DMS153 (cell line): Measurements from ENCODE around the gene TANGO6.
A peak's percentile ranks its signal among the peaks of the same experiment; 100 is the strongest.
"Not testable (repeated sequence)": the region's sequence is repeated elsewhere in the genome, so short reads cannot be mapped to it uniquely, and the experiment has no call there.

Source experiments
- DNase-seq: peaks from one replicate; lab custom pipeline; 2025; lab: John Stamatoyannopoulos, UW

Gene TANGO6

DNA sequence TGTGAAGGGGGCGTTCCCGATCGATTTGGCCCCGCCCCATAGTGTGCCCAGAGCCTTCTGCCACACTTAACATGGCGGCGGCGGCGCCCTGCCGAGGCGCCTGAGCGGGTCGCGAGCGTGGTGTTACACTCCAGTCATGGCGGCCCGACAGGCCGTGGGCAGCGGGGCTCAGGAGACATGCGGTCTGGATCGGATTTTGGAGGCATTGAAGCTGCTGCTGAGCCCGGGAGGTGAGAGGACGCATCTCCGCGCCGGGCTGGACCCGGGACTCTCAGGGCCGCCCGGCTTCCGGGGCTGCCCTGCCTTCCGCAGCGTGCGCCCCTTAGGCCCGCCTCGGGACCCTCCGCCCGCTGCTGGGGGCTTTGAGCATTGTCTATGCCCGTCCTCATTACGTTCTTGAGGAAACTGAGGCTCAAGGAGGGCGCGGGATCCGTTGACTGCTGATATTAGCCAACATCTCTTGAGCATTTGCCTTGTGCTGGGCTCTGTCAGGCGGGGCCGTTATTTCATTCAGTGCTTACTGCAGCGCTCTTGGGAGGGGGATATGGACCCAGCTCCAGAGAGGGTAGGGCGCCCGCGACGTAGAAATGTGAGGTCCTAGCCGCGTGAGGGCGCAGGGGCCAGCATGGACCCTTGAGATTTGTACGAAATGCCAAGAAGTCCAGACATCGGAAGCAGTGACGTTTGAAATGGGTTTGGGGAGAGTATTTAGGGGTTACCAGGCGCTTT is at the start of gene TANGO6:
Gene TANGO6, plus strand, starts transcription at position 50 of the 729 bp plus-strand sequence. Its CDS starts 87 bp downstream, at position 137.
- DNase-seq, result peak; percentile 60

DNA sequence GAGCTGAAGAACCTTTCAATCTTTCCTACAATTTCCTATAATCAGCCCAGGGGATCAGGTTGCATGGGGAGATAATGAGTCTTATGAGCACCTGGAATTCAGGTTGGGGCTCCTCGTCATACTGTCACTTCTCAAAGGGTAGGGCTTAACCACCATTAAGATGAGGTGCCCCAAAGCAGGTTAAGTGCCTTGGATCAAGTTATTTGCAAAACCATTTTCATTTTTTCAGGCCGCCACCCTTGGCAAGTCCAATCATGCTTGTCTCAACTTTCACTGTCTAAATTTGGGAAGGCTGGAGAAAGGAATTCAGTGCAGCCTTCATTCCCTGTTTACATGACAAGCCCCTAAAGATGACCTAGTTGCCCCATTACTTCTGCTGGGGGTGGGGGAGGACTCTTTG is 44.9 kb upstream of the TANGO6 start:
- DNase-seq, result peak; percentile 30

DNA sequence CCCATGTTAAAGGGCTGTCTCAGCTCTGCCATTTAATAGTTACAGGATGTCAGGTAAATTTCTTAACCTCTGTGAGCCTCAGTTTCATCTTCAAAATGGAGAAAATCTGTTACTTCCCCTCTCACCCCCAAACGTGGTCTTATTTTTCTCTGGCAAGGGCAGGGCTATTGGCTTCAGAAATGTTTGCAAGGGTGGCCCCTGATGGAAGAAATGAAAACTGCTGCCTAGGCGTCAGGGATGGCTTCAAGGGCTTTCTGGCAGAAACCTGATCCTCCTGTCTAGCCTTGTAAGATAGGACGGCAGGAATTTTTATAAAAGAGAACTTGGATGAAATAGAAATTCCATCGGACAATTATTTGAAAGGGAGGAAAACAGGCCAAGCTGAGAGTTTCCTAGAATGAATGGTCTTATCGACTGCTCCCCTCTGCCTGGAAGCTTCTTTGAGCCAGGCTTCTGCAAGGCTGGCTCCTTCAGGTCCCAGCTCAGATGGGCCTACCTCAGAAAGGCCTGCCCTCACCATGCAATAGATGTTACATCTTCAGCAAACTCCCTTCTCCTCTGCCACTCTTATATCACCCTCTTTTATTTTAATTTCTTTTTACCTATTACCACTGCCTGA is 43.0 kb upstream of the TANGO6 start:
- DNase-seq, result peak; percentile 54

DNA sequence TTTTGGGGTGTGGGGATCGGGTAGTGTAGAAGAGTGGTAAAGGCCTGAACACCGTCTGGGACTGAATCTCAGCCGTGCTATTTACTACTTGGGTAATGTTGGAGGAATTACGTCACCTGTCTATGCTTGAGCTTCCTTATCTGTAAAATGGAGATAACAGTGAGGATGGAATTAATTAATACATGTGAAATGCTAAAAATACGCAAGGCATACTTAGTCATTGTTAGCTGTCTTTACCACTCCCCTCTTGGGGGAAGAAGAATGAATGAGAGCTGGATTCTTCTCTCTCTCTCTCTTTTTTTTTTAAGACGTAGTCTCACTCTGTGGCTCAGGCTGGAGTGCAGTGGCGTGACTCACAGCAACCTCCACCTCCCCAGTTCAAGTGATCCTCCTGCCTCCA is 41.1 kb upstream of the TANGO6 start:
- DNase-seq, result no peak

DNA sequence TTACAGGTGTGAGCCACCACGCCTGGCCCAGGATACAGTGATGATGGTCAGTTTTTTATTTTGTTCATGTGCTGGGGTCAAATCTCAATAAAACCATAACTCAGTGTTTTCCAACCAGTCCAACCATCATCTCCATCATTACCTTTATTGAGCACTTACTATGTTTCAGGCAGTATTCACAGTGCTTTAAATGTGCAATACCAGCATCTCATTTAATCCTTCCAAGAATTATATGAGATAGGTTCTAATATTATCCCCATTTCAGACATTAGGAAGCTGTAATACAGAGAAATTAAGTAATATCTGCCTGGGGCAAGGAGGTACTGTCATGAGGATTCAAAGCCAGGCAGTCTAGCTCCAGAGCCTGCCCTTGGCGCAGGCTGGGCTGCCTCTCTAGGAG is 36.9 kb upstream of the TANGO6 start:
- no peak for DNase-seq

DNA sequence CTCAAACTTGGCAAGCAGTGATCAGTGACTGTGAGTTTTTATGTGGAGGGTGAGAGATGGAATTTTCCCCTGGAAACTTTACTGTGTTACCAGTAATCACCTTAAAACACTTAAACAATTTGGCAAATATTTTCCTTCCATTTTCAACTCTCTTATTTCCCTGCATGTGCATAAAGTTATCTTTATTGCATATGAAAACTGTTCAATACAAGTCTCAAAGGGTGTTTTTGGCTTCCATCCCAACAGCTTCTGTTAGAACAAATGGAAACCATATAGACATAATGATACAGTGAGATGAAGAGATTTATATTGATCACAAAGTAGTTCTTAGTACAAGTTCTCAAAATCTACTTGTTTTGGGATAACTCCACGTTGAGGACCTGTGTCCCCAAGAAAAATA is 36.4 kb upstream of the TANGO6 start:
- no peak for DNase-seq

DNA sequence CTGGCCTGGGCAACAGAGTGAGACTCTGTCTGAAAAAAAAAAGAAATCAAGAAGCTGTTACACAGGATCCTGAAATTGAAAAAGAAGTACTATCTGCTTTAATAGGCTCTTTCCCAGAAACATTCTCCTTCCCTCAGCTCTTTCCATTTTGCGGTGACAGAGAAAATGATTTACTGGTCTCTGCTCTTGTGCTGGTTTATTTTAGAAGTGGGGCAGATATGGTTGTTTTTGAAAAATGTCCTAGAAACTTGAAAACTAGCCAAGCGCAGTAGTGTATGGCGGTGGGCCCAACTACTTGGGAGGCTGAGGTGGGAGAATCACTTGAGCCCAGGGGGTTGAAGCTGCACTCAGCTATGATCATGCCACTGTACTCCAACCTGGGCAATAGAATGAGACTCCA is 28.8 kb upstream of the TANGO6 start:
- no peak for DNase-seq

DNA sequence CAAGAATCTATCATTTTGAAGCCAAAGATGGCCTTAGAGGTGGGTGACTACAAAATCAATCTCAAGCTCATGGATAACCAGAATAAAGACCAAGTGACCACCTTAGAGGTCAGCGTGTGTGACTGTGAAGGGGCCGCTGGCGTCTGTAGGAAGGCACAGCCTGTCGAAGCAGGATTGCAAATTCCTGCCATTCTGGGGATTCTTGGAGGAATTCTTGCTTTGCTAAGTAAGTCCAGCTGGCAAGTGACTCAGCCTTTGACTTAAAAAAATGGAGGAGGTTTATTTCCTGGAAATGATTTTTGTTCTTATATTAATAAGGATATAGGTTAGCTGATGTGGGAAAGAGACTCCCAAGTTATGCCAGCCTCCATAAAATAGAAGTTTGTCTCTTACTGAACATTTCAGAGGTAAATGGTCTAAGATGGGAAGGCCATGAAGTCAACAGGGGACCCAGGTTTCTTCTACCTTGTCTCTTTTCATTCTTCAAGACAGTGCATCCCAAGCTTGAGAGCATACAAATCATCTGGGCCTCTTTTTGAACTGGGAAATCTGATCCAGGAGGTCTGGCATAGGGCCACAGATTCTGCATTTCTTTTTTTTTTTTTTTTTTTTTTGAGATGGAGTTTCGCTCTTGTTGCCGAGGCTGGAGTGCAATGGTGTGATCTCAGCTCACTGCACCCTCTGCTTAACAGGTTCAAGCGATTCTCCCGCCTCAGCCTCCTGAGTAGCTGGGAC is 19.8 kb upstream of the TANGO6 start:
- no peak for DNase-seq

DNA sequence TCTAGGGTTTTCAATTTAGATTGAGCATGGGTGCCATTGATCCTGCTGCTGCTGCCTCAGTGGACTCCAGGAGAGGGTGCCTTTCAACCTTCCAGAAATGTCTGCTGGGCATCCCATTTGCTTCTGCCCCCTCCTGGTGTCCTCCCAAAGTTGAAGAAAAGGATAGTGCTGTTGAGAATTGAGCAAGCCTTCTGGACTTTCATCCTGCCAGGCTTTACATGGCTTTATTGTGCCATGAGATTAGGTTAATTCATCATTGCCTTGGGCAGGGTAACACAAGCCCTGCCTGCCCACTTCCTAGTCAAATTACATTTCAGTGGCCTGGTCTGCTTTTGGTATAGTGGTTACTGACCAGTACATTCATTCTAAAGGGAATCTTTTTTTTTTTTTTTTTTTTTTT is 17.9 kb upstream of the TANGO6 start:
- no peak for DNase-seq

DNA sequence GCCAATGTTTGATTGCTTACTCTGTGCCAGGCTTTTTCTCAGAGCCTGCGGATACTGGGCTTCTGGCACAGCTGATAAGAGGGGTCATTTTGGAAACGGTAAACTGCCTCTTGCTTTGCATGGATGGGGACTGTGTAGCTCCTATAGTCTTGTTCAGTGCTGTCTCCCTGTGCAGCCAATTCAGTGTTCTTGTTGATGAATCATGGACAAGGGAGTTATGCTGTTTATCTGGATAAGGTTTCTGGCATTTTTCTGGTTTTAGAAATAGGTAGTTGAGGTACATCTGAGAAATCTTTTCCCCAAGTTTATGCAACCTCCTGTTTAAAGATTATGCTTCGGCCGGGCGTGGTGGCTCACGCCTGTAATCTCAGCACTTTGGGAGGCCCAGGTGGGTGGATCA is 16.7 kb upstream of the TANGO6 start:
- DNase-seq, result no peak

DNA sequence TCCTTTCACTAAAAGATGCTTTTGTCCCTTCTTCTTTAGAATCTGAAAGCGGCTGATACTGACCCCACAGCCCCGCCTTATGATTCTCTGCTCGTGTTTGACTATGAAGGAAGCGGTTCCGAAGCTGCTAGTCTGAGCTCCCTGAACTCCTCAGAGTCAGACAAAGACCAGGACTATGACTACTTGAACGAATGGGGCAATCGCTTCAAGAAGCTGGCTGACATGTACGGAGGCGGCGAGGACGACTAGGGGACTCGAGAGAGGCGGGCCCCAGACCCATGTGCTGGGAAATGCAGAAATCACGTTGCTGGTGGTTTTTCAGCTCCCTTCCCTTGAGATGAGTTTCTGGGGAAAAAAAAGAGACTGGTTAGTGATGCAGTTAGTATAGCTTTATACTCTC is 10.1 kb upstream of the TANGO6 start:
- no peak for DNase-seq

DNA sequence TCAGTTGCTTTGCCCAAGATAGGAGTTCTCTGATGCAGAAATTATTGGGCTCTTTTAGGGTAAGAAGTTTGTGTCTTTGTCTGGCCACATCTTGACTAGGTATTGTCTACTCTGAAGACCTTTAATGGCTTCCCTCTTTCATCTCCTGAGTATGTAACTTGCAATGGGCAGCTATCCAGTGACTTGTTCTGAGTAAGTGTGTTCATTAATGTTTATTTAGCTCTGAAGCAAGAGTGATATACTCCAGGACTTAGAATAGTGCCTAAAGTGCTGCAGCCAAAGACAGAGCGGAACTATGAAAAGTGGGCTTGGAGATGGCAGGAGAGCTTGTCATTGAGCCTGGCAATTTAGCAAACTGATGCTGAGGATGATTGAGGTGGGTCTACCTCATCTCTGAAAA is 8.8 kb upstream of the TANGO6 start:
- DNase-seq, result no peak

DNA sequence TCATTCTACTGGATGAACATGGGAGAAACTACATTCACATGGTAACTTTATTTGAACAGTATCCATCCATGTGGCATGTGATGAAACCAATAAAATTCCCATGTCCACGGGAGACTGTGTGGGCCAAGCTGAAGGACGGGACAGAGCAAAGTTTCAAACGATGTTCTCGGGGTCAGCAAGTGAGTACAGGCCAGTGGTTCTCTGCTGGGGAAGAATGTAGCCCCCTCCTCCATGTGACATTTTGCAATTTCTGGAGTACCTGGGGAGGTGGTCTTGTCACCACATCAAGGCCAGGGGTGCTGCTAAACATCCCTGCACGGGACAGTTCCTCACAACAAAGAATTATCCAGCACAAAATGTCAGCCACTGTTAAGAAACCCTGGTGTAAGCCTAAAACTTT is 7.4 kb upstream of the TANGO6 start:
- no peak for DNase-seq

DNA sequence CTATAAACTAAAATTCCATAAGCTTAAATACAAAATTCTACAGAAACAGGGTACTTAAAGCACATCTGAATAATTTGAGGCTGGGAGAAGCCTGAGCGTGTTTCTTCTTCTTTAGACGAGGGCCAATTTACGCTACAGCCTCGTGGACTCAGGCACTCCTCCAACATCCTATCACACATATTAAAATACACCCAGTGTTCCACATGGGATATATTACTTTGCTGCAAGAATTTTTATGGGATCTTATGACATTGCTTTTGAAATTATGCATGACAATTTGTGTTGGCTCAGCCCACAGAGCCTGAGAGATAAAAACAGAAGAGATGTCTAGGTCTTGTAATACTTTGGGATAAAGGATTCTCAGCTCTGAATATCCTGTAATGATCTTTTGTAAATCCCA is 3.5 kb upstream of the TANGO6 start:
- DNase-seq, result no peak

DNA sequence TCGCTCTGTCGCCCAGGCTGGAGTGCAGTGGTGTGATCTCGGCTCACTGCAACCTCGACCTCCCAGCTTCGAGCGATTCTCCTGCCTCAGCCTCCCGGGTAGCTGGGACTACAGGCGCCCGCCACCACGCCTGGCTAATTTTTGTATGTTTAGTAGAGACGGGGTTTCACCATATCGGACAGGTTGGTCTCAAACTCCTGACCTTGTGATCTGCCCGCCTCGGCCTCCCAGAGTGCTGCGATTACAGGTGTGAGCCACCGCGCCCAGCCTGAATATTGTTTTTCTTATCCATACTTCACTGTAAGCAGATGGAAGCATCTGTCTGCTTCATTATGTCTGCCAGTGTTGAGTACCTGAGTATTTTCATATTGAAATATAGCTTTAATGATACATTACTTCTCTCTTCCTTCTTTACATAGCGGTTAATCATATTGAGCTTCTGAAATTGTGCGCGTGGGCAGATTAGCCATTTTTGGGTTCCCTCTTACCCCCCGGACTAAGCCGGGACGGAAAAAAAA is 308 bp upstream of the TANGO6 start:
- DNase-seq, result not testable (repeated sequence)

DNA sequence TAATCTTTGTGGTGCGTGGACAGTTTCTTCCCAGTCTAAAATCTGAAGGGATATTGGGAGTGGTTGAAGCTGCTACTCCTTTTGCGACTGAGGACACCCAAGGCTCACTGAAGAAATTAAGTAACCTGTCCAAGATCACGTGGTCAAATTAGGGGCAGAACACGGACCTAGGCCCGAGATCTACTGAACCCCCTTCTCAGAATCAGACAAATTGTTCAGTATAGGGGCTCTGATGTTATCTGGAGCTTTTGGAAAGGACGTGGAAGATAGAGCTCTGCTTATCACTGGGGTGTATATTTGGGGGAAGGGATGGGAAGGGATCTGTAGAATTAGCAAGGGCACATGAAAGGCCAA is 857 bp downstream of the TANGO6 start:
- DNase-seq, result no peak

DNA sequence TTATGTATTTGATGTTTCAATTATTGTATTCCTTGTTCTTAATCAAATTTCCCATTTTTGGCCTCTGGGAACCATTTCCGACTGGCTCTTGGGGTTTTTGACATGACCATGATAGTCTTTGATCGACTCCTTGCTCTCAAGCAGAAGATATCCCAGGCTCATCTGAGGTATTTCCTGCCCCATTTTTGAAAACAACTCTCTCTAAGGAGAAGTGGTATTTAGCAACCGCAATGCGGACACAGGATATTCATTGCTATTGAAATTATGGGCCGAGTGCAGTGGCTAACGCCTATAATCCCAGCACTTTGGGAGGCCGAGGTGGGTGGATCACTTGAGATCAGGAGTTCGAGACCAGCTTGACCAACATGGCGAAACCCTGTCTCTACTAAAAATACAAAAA is 5.5 kb downstream of the TANGO6 start:
- DNase-seq, result no peak

DNA sequence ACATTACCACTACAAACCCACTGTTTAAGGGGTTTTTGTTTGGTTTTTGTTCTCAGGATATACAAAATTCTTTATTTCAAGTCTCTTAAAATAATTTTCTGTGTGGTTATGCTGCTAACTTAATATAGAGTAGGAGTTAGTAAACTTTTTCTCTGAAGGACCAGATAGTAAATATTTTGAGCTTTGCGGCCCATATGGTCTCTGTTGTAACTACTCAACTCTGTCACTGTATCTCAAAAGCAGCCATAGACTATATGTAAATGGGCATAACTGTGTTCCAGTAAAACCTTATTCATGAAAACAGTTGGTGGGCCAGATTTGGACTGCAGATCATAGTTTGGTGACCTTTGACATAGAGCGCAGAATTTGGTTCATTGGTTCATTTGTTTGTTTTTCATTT is 7.2 kb downstream of the TANGO6 start:
- no peak for DNase-seq

DNA sequence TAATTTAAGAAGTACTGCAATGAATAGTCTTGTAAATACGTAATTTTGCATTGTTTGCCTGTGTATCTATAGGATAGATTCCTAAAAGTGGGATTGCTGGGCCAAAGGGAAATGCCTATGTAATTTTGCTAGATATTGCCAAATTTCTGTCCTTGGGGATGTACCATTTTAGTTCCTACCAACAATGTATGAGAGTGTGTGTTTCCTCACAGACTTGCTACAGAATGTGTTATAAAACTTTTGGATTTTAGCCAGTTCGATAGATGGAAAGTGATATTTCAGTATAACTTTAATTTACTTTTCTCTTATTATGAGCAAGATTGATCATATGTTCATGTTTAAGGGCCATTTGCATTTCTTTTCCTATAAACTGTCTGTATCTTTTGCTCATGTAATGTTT is 8.3 kb downstream of the TANGO6 start:
- no peak for DNase-seq

DNA sequence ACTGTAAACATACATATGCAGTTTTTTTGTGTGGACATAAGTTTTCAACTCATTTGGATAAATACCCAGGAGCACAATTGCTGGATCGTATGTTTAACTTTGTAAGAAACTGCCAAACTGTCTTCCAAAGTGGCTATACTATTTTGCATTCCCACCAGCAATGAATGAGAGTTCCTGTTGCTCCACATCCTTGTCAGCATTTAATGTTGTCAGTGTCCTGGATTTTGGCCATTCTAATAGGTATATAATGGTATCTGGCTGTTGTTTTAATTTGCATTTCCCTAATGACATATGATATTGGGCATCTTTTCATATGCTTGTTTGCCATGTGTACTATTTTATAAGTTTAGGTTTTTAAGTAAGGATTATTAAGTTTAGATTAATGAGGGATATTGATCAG is 14.1 kb downstream of the TANGO6 start:
- no peak for DNase-seq

DNA sequence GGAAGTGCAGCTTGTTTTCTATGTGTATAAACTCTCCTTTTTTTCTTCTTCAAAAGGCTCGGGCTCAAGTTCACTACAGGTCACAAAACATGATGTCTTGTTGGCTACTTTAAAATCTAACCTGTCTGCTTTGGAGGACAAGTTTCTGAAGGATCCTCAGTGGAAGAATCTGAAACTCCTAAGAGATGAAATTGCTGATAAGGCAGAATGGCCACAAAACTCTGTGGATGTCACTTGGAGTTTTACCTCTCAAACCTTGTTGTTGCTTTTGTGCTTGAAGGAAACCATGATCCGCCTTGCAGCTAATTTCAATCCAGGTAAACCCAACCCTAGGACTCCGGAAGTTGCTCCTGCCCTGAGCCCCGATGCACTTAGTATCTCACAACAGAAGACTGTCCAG is 16.5 kb downstream of the TANGO6 start:
- DNase-seq, result no peak

DNA sequence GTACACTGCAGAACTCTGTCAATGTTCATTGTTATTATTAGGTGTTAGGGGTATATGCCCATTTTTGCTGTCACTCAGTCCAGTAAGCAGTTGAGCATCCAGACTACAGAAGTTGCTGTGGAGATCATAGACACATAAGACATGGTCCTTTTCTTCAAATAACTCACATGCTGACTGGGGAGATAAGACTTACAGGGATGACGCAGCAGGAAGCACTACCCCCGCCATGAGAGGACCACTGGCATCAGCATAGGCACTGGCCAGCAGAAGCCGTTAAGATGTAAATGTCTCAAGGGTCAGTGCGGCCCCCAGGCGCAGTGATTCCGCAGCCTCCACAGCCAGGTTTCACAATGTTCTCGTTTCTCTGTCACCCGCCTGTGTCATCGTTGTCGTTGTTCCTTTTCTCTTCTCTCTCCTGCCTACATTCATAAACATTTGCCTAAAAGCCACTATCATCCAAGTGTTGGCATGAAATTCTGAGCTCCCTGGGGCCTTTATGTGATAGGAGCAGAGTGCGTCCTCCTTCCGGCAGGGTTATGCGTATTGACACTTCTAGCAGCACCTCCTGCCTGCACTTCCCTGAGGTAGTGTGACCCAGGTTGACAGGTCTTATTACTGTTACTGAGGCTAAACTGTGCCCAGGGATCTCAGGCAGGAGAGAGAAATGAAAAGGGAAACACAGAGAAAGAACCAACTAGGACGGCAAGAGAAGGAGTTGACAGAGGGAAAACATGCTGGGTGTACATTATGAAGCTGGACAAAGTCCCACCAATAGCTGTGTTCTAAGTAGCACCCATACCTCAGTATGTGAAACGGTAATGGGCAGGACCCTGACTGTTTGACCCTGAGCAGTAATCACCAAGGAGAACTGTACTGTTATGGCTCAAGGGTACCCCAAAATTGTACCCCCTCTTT is 17.9 kb downstream of the TANGO6 start:
- no peak for DNase-seq
